K562 (cell line): ENCODE data around the gene MTMR4. TPM values are rescaled to one million over a fixed set of nuclear protein-coding genes. Genes with fewer than 3 reads are reported as not detected.

ENCODE experiments used
- ARHGAP35 ChIP-seq: fragments of 450-650 bp; IDR thresholded peaks from 2 replicates; pipeline ENCODE4 v1.6.1; 2018; ENCODE audit not compliant: partially characterized antibody
- ATF3 ChIP-seq, 2 experiments: fragments of 450-650 bp in 1 of 2; sonication (generic) in 1 of 2; formaldehyde crosslinking in 1 of 2; IDR thresholded peaks in 1 of 2; conservative IDR thresholded peaks in 1 of 2; 2 replicates each; pipeline versions ENCODE4 v1.6.1 to v1.8.1; 2016 to 2023; ENCODE audit warnings: mild to moderate bottlenecking in 2 of 2, moderate library complexity in 2 of 2, inconsistent platforms in 1 of 2, missing genetic modification reagents in 1 of 2
- FOS ChIP-seq: IDR thresholded peaks from 3 replicates; pipeline ENCODE4 v1.6.1; 2011; ENCODE audit not compliant: insufficient read length; ENCODE audit errors: extremely low read depth
- NCOA4 ChIP-seq: fragments of 450-650 bp; IDR thresholded peaks from 2 replicates; pipeline ENCODE4 v1.6.1; 2018; ENCODE audit warnings: mild to moderate bottlenecking; ENCODE audit not compliant: partially characterized antibody
- NRF1 ChIP-seq, 2 experiments: fragments of 450-650 bp; IDR thresholded peaks in 1 of 2; conservative IDR thresholded peaks in 1 of 2; 2 replicates each; pipeline ENCODE4 v1.6.1; 2014; ENCODE audit warnings: mild to moderate bottlenecking in 2 of 2
- NUFIP1 ChIP-seq: fragments of 450-650 bp; IDR thresholded peaks from 2 replicates; pipeline ENCODE4 v1.6.1; 2018; ENCODE audit not compliant: partially characterized antibody
- RBFOX2 ChIP-seq: fragments of 200-400 bp; formaldehyde crosslinking; IDR thresholded peaks from 2 replicates; pipeline ENCODE4 v1.6.1; 2017; ENCODE audit warnings: low read depth, mild to moderate bottlenecking, low read length, moderate library complexity
- RERE ChIP-seq: sonication (generic); formaldehyde crosslinking; IDR thresholded peaks from 2 replicates; pipeline ENCODE4 v1.8.0; 2023; ENCODE audit warnings: missing genetic modification reagents, mild to moderate bottlenecking, borderline replicate concordance
- THAP7 ChIP-seq: fragments of 250-450 bp; sonication (Bioruptor Pico); IDR thresholded peaks from 2 replicates; pipeline ENCODE4 v1.5.0; 2021
- XRCC4 ChIP-seq: IDR thresholded peaks from one replicate; pipeline ENCODE4 v1.6.1; 2011; ENCODE audit not compliant: insufficient read depth, insufficient read length; ENCODE audit errors: extremely low read depth
- ZNF124 ChIP-seq: sonication (generic); formaldehyde crosslinking; IDR thresholded peaks from 2 replicates; pipeline ENCODE4 v1.8.1; 2022; ENCODE audit warnings: missing genetic modification reagents
- ZNF431 ChIP-seq: sonication (generic); formaldehyde crosslinking; IDR thresholded peaks from 2 replicates; pipeline ENCODE4 v1.8.0; 2022; ENCODE audit warnings: mild to moderate bottlenecking, missing genetic modification reagents
- ZNF609 ChIP-seq: sonication (generic); formaldehyde crosslinking; IDR thresholded peaks from 2 replicates; pipeline ENCODE4 v1.8.1; 2023; ENCODE audit warnings: missing genetic modification reagents, mild to moderate bottlenecking, borderline replicate concordance
- ZNF655 ChIP-seq: fragments of 250-450 bp; sonication (Bioruptor Pico); IDR thresholded peaks from 2 replicates; pipeline ENCODE4 v1.5.0; 2021
- polyA plus RNA-seq, 8 experiments: library from polyadenylated mRNA; depleted of rRNA in 4 of 8; stranded (reverse) in 5 of 8; unstranded in 3 of 8; fragments of >200 nt; fragmentation: Nextera tagmentation in 2 of 8; fragmentation: Illumina TruSeq in 1 of 8; extraction: Ambion mirVana in 2 of 8; extraction: Trizol in 1 of 8; gene quantifications; 2 replicates each; pipeline versions ENCODE4 v1.2.1 to v1.2.3, GENCODE V29; 2011 to 2014; ENCODE audit warnings: inconsistent platforms in 1 of 8, missing spikeins in 1 of 8
- total RNA-seq, 7 experiments: library from RNA; depleted of rRNA in 6 of 7; stranded (reverse); fragments of >200 nt in 6 of 7; fragmentation: Illumina TruSeq in 2 of 7; extraction: Trizol in 2 of 7; gene quantifications; 2 replicates each; pipeline versions ENCODE4 v1.2.1 to v1.2.3, GENCODE V29; 2011 to 2021; ENCODE audit warnings: low replicate concordance in 1 of 7

MTMR4 gene
- total and polyA plus RNA-seq, 9 of the 15 experiments (the other 6 are each of a cell fraction or from before 2014, with no cell fraction given) = 8.8 to 45.7 (median 28.7) TPM

GRCh38 chr17:58534901-58535421 is 20.5 kb upstream of the MTMR4 start (continued):
- TF ChIP-seq ZNF655 (CRISPR knock-in tag) = no peak
- TF ChIP-seq NUFIP1 = no peak
- no peak for TF ChIP-seq FOS
- TF ChIP-seq RBFOX2 = no peak
- peak; percentile 67 for TF ChIP-seq ATF3 (IDR thresholded peaks at IDR 0.05)
- TF ChIP-seq ATF3 (CRISPR knock-in tag; conservative IDR thresholded peaks at IDR 0.05) = no peak
- TF ChIP-seq NRF1 (conservative IDR thresholded peaks at IDR 0.05 in 1 of 2, IDR thresholded peaks at IDR 0.05 in 1 of 2) = 0 out of 4 replicates have a peak, but pooled peaks have one; percentile 10 to 23
- no peak for TF ChIP-seq ZNF609
- TF ChIP-seq XRCC4 = no peak
- TF ChIP-seq RERE (CRISPR knock-in tag) = no peak
- TF ChIP-seq THAP7 (CRISPR knock-in tag) = no peak
- TF ChIP-seq ZNF431 (CRISPR knock-in tag) = no peak
- TF ChIP-seq ARHGAP35 = no peak
- TF ChIP-seq ZNF124 (CRISPR knock-in tag) = no peak
- TF ChIP-seq NCOA4 = no peak
